Astrocyte (in vitro differentiated cells and primary cell): ENCODE measurements around the gene LARGE1. TPM values are rescaled to one million over a fixed set of nuclear protein-coding genes. Genes with fewer than 3 reads are reported as not detected.
"Not testable (repeated sequence)": the region's sequence is repeated elsewhere in the genome, so short reads cannot be mapped to it uniquely, and the experiment has no call there.

Experiments
- DNase-seq: peaks from one replicate; pipeline ENCODE4 v3.0.0-alpha.2; 2010; ENCODE audit warnings: low read depth
- FAIRE-seq: peaks from 2 replicates; lab custom pipeline; 2011; peaks lifted over from hg19 to GRCh38; lab: Jason Lieb, UNC
- H2AFZ ChIP-seq: 2 replicates; pipeline ENCODE4 v1.6.0; 2012; ENCODE audit warnings: low read depth, low read length, inconsistent platforms
- H3K27ac ChIP-seq: 2 replicates; pipeline ENCODE4 v1.5.1; 2011; ENCODE audit warnings: low read depth, low read length, inconsistent platforms
- H3K27me3 ChIP-seq: 2 replicates; pipeline ENCODE4 v1.6.0; 2011; ENCODE audit warnings: low read length, inconsistent platforms; ENCODE audit not compliant: insufficient read depth
- H3K36me3 ChIP-seq: 2 replicates; pipeline ENCODE4 v1.5.1; 2011; ENCODE audit warnings: low read length, inconsistent platforms; ENCODE audit not compliant: insufficient read depth
- H3K4me1 ChIP-seq: 2 replicates; pipeline ENCODE4 v1.5.1; 2011; ENCODE audit warnings: low read length, inconsistent platforms; ENCODE audit not compliant: insufficient read depth
- H3K4me2 ChIP-seq: 2 replicates; pipeline ENCODE4 v1.6.0; 2012; ENCODE audit warnings: low read length, inconsistent platforms
- H3K4me3 ChIP-seq: 2 replicates; pipeline ENCODE4 v1.5.1; 2011; ENCODE audit warnings: low read depth, mild to moderate bottlenecking, low read length, inconsistent platforms; ENCODE audit not compliant: insufficient read depth
- H3K79me2 ChIP-seq: 2 replicates; pipeline ENCODE4 v1.6.0; 2012; ENCODE audit warnings: mild to moderate bottlenecking, low read length, inconsistent platforms; ENCODE audit not compliant: insufficient read depth
- H3K9ac ChIP-seq: 2 replicates; pipeline ENCODE4 v1.6.0; 2012; ENCODE audit warnings: mild to moderate bottlenecking, low read length, inconsistent platforms
- H3K9me3 ChIP-seq: 2 replicates; pipeline ENCODE4 v1.5.1; 2012; ENCODE audit warnings: low read depth, mild to moderate bottlenecking, low read length, inconsistent platforms; ENCODE audit not compliant: insufficient read depth
- H4K20me1 ChIP-seq: 2 replicates; pipeline ENCODE4 v1.6.0; 2012; ENCODE audit warnings: low read length, inconsistent platforms; ENCODE audit not compliant: insufficient read depth
- H3K27ac Mint-ChIP-seq: one replicate; pipeline ENCODE4 v1.8.0; 2021; ENCODE audit warnings: mild to moderate bottlenecking, mixed read lengths; ENCODE audit not compliant: unreplicated experiment
- H3K27me3 Mint-ChIP-seq: one replicate; pipeline ENCODE4 v1.8.0; 2021; ENCODE audit warnings: low read depth, mixed read lengths; ENCODE audit not compliant: unreplicated experiment
- H3K36me3 Mint-ChIP-seq: one replicate; pipeline ENCODE4 v1.8.0; 2021; ENCODE audit warnings: low read depth, mixed read lengths; ENCODE audit not compliant: unreplicated experiment
- H3K4me1 Mint-ChIP-seq: one replicate; pipeline ENCODE4 v1.8.0; 2021; ENCODE audit warnings: low read depth, mixed read lengths; ENCODE audit not compliant: unreplicated experiment
- H3K4me3 Mint-ChIP-seq: one replicate; pipeline ENCODE4 v1.8.0; 2021; ENCODE audit warnings: mild to moderate bottlenecking, moderate library complexity, mixed read lengths; ENCODE audit not compliant: unreplicated experiment
- H3K9me3 Mint-ChIP-seq: one replicate; pipeline ENCODE4 v1.8.0; 2021; ENCODE audit warnings: mild to moderate bottlenecking, mixed read lengths; ENCODE audit not compliant: unreplicated experiment
- CTCF ChIP-seq: IDR thresholded peaks from 2 replicates; pipeline ENCODE4 v1.5.1; 2011; ENCODE audit warnings: low read depth, mild to moderate bottlenecking, inconsistent platforms, low read length, moderate library complexity; ENCODE audit not compliant: insufficient read depth
- EZH2 ChIP-seq: IDR thresholded peaks from 2 replicates; pipeline ENCODE4 v1.6.1; 2012; ENCODE audit warnings: mild to moderate bottlenecking, low read length, inconsistent platforms; ENCODE audit not compliant: insufficient read depth
- total RNA-seq: library from RNA; stranded (reverse); gene quantifications from 2 replicates; pipeline ENCODE4 v1.2.1, GENCODE V29; 2021

Gene LARGE1
- total RNA-seq, 1 donor from 2014 or later = 92.6 TPM

DNA sequence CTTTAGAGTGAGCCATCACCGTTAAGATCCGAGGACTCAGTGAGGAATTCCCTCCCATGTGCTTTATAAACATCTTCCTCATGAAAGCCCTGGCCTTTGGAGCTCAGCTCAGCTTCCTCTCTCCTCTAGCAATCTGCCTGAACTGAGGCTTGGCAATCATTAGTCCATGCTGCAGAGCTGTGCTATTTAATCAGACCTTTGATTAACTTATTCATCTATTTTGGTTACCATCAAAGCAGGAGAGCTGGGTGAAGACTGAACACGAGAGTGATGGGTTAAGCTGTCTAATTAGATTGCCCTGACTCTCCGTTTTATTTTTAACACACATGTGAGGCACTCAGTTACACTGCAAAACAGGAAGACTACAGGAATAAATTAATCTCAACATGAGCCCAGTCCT lies 351.3 kb downstream of the LARGE1 start:
- no peak for DNase-seq
- peaks cover 6% of the 10 kb centered on the region for H3K4me1 Mint-ChIP-seq

DNA sequence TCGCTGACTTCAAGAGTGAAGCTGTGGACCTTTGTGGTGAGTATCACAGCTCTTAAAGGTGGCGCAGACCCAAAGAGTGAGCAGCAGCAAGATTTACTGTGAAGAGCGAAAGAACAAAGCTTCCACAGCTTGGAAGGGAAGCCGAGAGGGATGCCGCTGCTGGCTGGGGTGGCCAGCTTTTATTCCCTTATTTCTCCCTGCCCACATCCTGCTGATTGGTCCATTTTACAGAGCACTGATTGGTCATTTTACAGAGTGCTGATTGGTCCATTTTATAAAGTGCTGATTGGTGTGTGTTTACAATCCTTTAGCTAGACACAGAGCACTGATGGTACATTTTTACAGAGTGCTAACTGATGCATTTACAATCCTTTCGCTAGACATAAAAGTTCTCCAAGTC lies 353.8 kb downstream of the LARGE1 start:
- H3K4me3 Mint-ChIP-seq, H3K27me3 ChIP-seq, H3K4me1 Mint-ChIP-seq, DNase-seq, H4K20me1 ChIP-seq, H2AFZ ChIP-seq, H3K9me3 Mint-ChIP-seq, H3K36me3 ChIP-seq, H3K9me3 ChIP-seq, H3K9ac ChIP-seq, H3K36me3 Mint-ChIP-seq, FAIRE-seq, H3K27me3 Mint-ChIP-seq, H3K4me1 ChIP-seq, H3K27ac Mint-ChIP-seq, H3K27ac ChIP-seq, H3K4me3 ChIP-seq, H3K79me2 ChIP-seq, H3K4me2 ChIP-seq: not testable (repeated sequence)

More for the DNA sequence above, 351.3 kb downstream of the LARGE1 start:
- Histone ChIP-seq H3K4me2 (no peak overlapping the region), H3K27me3 (no peaks in the 10 kb centered on the region), H3K27ac (no peak overlapping the region), H3K9me3 (no peaks in the 10 kb centered on the region), H3K9ac (no peak overlapping the region), H3K4me3 (no peak overlapping the region), H3K4me1 (no peaks in the 10 kb centered on the region), H4K20me1 (peaks cover 5% of the 10 kb centered on the region), H3K79me2 (no peaks in the 10 kb centered on the region), H3K36me3 (no peaks in the 10 kb centered on the region), H2AFZ (no peak overlapping the region)
- Mint-ChIP-seq H3K36me3 (peaks cover 6% of the 10 kb centered on the region), H3K4me3 (no peak overlapping the region), H3K27ac (no peak overlapping the region), H3K9me3 (no peaks in the 10 kb centered on the region), H3K27me3 (no peaks in the 10 kb centered on the region)
- TF ChIP-seq CTCF (no peak), EZH2 (no peak)
- FAIRE-seq = no peak

GRCh38 chr22:33565580-33565995 lies 354.7 kb downstream of the LARGE1 start:
- Mint-ChIP-seq H3K36me3 (peaks cover 6% of the 10 kb centered on the region), H3K27ac (no peak overlapping the region), H3K9me3 (peaks cover 2% of the 10 kb centered on the region), H3K4me3 (no peak overlapping the region), H3K4me1 (peaks cover 5% of the 10 kb centered on the region), H3K27me3 (no peaks in the 10 kb centered on the region)
- Histone ChIP-seq H3K27me3 (no peaks in the 10 kb centered on the region), H2AFZ (no peak overlapping the region), H3K9ac (no peak overlapping the region), H3K4me1 (no peaks in the 10 kb centered on the region), H3K4me3 (no peak overlapping the region), H3K36me3 (no peaks in the 10 kb centered on the region), H3K9me3 (no peaks in the 10 kb centered on the region), H3K79me2 (no peaks in the 10 kb centered on the region), H3K4me2 (no peak overlapping the region), H3K27ac (no peak overlapping the region), H4K20me1 (peaks cover 5% of the 10 kb centered on the region)
- FAIRE-seq = no peak
- DNase-seq = no peak
- TF ChIP-seq EZH2 = no peak
- no peak for TF ChIP-seq CTCF
